PC-3 (cell line): ENCODE data around the gene MSL3. TPM values are rescaled to one million over a fixed set of nuclear protein-coding genes. Genes with fewer than 3 reads are reported as not detected.
A peak's percentile ranks its signal among the peaks of the same experiment; 100 is the strongest.

Experiments used
- ATAC-seq: fragments of 200-7000 bp; cut with Tn5 transposase; 2 replicates; pipeline ENCODE4 v1.9.1; 2020; ENCODE audit warnings: mild to moderate bottlenecking, moderate library complexity
- BruUV-seq: library from RNA; stranded (reverse); fragments of 400-500 nt; replicated peaks from 2 replicates; lab custom pipeline; 2021; lab: Mats Ljungman, UMichigan
- CTCF ChIA-PET: fragments of 300-600 bp; sonication (Branson Sonifier 250); formaldehyde crosslinking; loops from one replicate; lab custom pipeline; 2022; ENCODE audit warnings: antibody characterized with exemption; lab: Charles Lee
- POLR2A ChIA-PET: fragments of 300-600 bp; sonication (Branson Sonifier 250); formaldehyde crosslinking; loops from one replicate; lab custom pipeline; 2022; ENCODE audit warnings: antibody characterized with exemption; ENCODE audit not compliant: unreplicated experiment; lab: Charles Lee
- DNase-seq: peaks from one replicate; pipeline ENCODE4 v3.0.0-alpha.2; 2015
- H2AFZ ChIP-seq: fragments of 300-600 bp; sonication (generic); 2 replicates; pipeline ENCODE4 v1.6.0; 2016; ENCODE audit warnings: antibody characterized with exemption, low read length
- H3F3A ChIP-seq: fragments of 300-600 bp; sonication (generic); one replicate; pipeline ENCODE4 v1.6.0; 2017; ENCODE audit warnings: antibody characterized with exemption, low read length, control low read depth, mild to moderate bottlenecking; ENCODE audit not compliant: unreplicated experiment
- H3K27ac ChIP-seq: fragments of 300-600 bp; sonication (generic); 2 replicates; pipeline ENCODE4 v1.5.1; 2016; ENCODE audit warnings: mild to moderate bottlenecking, low read length
- H3K27me3 ChIP-seq: fragments of 300-600 bp; sonication (generic); 2 replicates; pipeline ENCODE4 v1.6.1; 2016; ENCODE audit warnings: low read length, mixed read lengths
- H3K36me3 ChIP-seq: fragments of 300-600 bp; sonication (generic); 2 replicates; pipeline ENCODE4 v1.6.1; 2016; ENCODE audit warnings: low read depth, mixed run types, low read length, mixed read lengths
- H3K4me1 ChIP-seq: fragments of 300-600 bp; sonication (generic); 2 replicates; pipeline ENCODE4 v1.5.1; 2016; ENCODE audit warnings: low read length; ENCODE audit not compliant: insufficient read depth
- H3K4me2 ChIP-seq: fragments of 300-600 bp; sonication (generic); 2 replicates; pipeline ENCODE4 v1.6.0; 2016; ENCODE audit warnings: low read length
- H3K4me3 ChIP-seq: fragments of 300-600 bp; sonication (generic); 2 replicates; pipeline ENCODE4 v1.5.1; 2016; ENCODE audit warnings: mild to moderate bottlenecking, low read length, mixed read lengths
- H3K79me2 ChIP-seq: fragments of 300-600 bp; sonication (generic); 2 replicates; pipeline ENCODE4 v1.6.1; 2017; ENCODE audit warnings: low read length, mixed read lengths
- H3K9ac ChIP-seq: fragments of 300-600 bp; sonication (generic); 2 replicates; pipeline ENCODE4 v1.6.0; 2016; ENCODE audit warnings: mild to moderate bottlenecking, low read length
- H3K9me2 ChIP-seq: fragments of 300-600 bp; sonication (generic); replicated peaks from 2 replicates; pipeline ENCODE4 v1.6.1; 2016; ENCODE audit warnings: mixed run types, low read length, mixed read lengths
- H3K9me3 ChIP-seq: fragments of 300-600 bp; sonication (generic); 2 replicates; pipeline ENCODE4 v1.6.1; 2016; ENCODE audit warnings: low read length, mixed read lengths
- H4K20me1 ChIP-seq: fragments of 300-600 bp; sonication (generic); 2 replicates; pipeline ENCODE4 v1.6.1; 2016; ENCODE audit warnings: low read length, mixed read lengths
- EZH2 ChIP-seq: fragments of 300-600 bp; sonication (generic); IDR thresholded peaks from one replicate; pipeline ENCODE4 v1.6.1; 2017; ENCODE audit warnings: antibody characterized with exemption, mild to moderate bottlenecking, low read length; ENCODE audit not compliant: unreplicated experiment
- EZH2phosphoT487 ChIP-seq: fragments of 300-600 bp; sonication (generic); IDR thresholded peaks from 2 replicates; pipeline ENCODE4 v1.6.1; 2018; ENCODE audit warnings: mild to moderate bottlenecking, antibody characterized with exemption, low read length, borderline replicate concordance
- intact Hi-C: fragments of 100-400 bp; cut with micrococcal nuclease; formaldehyde crosslinking; loops from 2 replicates; pipeline ENCODE4 v1.9.0; 2023
- total RNA-seq: library from RNA; depleted of rRNA; stranded (reverse); fragments of >200 nt; gene quantifications from 2 replicates; pipeline ENCODE4 v1.2.3, GENCODE V29; 2014
- TF ChIP-seq, protein P1 (sequence below): fragments of 300-600 bp; sonication (generic); conservative IDR thresholded peaks from 2 replicates; pipeline ENCODE4 v1.5.1; 2017; ENCODE audit warnings: antibody characterized with exemption, low read depth, mild to moderate bottlenecking, low read length

Gene MSL3
- total RNA-seq, 1 experiment from 2014 or later: 30.3 TPM

DNA sequence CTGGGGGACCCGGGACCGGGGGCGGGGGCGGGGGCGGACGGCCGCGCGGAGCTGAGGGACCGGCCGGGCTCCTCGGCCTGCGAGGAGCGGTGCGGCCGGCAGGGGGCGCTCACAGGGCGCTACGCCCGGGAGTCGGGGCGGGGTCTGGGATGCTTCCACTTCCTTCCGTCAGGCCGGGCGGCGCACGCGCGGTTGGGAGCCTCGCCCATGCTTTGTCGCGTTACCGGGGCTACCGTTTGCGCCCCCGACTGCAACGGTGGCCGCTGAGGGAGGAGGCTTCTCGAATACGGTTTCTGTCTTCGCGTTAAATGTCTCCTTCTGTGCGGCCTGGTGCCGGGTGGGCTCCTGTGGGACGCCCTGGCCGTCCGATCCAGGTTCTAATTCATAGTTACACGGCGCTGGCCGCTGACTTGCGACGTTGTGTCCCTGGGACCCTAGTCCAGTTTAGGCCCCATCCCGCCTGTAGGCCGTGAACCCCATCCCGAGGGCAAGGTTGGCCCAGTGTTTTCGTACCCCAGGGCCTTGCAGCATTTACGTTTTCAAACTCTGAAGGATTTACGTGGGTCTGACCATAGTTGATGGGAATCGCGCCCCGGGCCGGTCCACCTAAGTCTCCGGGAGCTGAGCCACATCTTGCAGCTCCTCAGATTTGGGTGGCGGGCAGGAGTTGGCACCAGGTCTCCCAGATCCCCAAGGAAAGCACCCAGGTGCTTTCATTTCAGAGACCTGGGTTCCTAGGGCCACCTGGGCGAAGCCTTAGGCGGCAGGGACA is 549 bp downstream of the MSL3 start:
- peaks cover 26% of the 10 kb centered on the region for H3K36me3 ChIP-seq
- peaks cover 11% of the 10 kb centered on the region for H3K79me2 ChIP-seq
- intact Hi-C loops: loop anchor here (5.0 kb wide), 3 partner anchors 71 to 296 kb away; no protein-coding TSS in a partner anchor
- ChIA-PET CTCF (interaction anchor here (0.5 to 1.0 kb wide), 4 partner anchors 12 to 378 kb away, joined by 3 to 5 read pairs (median 3); no protein-coding TSS in a partner anchor), POLR2A (interaction anchor here (0.6 kb wide), 1 partner anchor 70 kb away, joined by 4 read pairs; no protein-coding TSS in a partner anchor)
- peak overlapping the region; percentile 92 for H3K9ac ChIP-seq
- H3F3A ChIP-seq: peaks cover 13% of the 10 kb centered on the region
- H3K9me3 ChIP-seq: no peaks in the 10 kb centered on the region
- TSS peak; percentile 54 for BruUV-seq
- peak overlapping the region; percentile 50 for H3K27ac ChIP-seq
- peak; percentile 49 for ATAC-seq
- H3K4me3 ChIP-seq: peak overlapping the region; percentile 84
- peak overlapping the region; percentile 97 for H3K4me2 ChIP-seq
- no peaks in the 10 kb centered on the region for H4K20me1 ChIP-seq
- H3K27me3 ChIP-seq: no peaks in the 10 kb centered on the region
- peaks cover 33% of the 10 kb centered on the region for H3K4me1 ChIP-seq
- TF ChIP-seq, protein P1, sequence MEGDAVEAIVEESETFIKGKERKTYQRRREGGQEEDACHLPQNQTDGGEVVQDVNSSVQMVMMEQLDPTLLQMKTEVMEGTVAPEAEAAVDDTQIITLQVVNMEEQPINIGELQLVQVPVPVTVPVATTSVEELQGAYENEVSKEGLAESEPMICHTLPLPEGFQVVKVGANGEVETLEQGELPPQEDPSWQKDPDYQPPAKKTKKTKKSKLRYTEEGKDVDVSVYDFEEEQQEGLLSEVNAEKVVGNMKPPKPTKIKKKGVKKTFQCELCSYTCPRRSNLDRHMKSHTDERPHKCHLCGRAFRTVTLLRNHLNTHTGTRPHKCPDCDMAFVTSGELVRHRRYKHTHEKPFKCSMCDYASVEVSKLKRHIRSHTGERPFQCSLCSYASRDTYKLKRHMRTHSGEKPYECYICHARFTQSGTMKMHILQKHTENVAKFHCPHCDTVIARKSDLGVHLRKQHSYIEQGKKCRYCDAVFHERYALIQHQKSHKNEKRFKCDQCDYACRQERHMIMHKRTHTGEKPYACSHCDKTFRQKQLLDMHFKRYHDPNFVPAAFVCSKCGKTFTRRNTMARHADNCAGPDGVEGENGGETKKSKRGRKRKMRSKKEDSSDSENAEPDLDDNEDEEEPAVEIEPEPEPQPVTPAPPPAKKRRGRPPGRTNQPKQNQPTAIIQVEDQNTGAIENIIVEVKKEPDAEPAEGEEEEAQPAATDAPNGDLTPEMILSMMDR: peak; percentile 53
- TF ChIP-seq EZH2phosphoT487 (no peak), EZH2 (no peak)
- no peaks in the 10 kb centered on the region for H3K9me2 ChIP-seq
- DNase-seq: peak; percentile 83
- peak overlapping the region; percentile 88 for H2AFZ ChIP-seq

GRCh38 chrX:11759172-11759460 is 1.1 kb downstream of the MSL3 start:
- TF ChIP-seq EZH2: no peak
- TF ChIP-seq EZH2phosphoT487: no peak
- TF ChIP-seq, protein P1: no peak
- Histone ChIP-seq H3F3A (peaks cover 13% of the 10 kb centered on the region), H3K4me2 (peak overlapping the region; percentile 97), H3K4me3 (peak overlapping the region; percentile 84), H3K9me3 (no peaks in the 10 kb centered on the region), H3K79me2 (peaks cover 11% of the 10 kb centered on the region), H3K27me3 (no peaks in the 10 kb centered on the region), H3K36me3 (peaks cover 26% of the 10 kb centered on the region), H2AFZ (peak overlapping the region; percentile 88), H3K9ac (peak overlapping the region; percentile 92), H3K9me2 (no peaks in the 10 kb centered on the region), H3K4me1 (peaks cover 33% of the 10 kb centered on the region), H3K27ac (peak overlapping the region; percentile 43), H4K20me1 (no peaks in the 10 kb centered on the region)
- ATAC-seq: peak; percentile 5
- CTCF ChIA-PET: interaction anchor here (0.5 to 0.6 kb wide), 4 partner anchors 16 to 377 kb away, joined by 3 read pairs; no protein-coding TSS in a partner anchor
- BruUV-seq: no TSS peak
- DNase-seq: no peak
- intact Hi-C loops: loop anchor here (5.0 kb wide), 3 partner anchors 72 to 297 kb away; no protein-coding TSS in a partner anchor
- POLR2A ChIA-PET: interaction anchor here (0.7 kb wide), 1 partner anchor 10 kb away, joined by 13 read pairs; no protein-coding TSS in a partner anchor
